HG02759 (cell line): Measurements from ENCODE around the gene GCNT1.
"Not testable (repeated sequence)": the region's sequence is repeated elsewhere in the genome, so short reads cannot be mapped to it uniquely, and the experiment has no call there.

Experiments
- ATAC-seq: cut with Tn5 transposase; IDR thresholded peaks from one replicate; pipeline ENCODE4 v1.9.1; 2021; ENCODE audit warnings: mild to moderate bottlenecking, moderate library complexity; ENCODE audit not compliant: unreplicated experiment

GCNT1 gene

DNA sequence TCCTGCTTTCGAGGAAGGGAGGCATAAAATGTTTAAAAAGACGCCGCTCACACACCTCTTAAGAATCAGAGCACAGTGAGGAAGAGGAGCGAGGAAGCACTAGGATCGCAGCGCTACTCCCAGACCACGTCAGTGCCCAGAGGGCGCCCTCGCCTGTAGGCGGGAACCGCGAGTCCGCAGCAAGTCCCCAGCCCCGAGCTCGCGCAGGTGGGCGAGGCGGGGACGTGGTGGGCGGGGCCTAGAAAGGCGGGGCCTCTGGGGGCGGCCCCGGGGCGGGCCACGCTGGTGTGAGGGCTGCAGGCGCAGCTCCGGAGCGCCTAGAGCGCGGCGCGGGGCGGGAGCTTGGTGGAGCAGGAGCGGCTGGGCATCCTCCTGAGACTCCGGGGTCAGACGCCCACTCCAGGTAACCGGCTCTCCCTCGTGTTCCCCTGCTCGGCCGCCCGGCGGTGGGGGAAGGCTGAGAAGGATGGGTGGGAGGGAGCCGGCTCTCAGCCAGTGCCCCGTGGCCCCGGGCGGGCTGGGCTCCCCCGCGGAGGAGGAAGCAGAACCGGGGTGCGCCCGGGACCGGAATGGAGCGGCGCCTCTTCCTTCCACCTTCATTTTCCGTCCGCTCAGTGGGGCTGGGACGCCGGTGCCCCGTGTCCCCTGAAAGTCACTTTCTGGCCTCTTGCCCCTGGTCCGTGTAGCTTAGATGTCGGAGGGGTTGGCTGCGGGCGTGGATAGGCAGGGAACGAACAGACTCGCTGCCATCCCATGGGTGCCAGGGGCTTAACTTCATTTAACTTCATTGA is at the start of gene GCNT1:
Gene GCNT1, plus strand, starts transcription at position 280 of the 791 bp plus-strand sequence. CDS start 43,200 bp downstream, outside the sequence.
- ATAC-seq, result peak; percentile 91

DNA sequence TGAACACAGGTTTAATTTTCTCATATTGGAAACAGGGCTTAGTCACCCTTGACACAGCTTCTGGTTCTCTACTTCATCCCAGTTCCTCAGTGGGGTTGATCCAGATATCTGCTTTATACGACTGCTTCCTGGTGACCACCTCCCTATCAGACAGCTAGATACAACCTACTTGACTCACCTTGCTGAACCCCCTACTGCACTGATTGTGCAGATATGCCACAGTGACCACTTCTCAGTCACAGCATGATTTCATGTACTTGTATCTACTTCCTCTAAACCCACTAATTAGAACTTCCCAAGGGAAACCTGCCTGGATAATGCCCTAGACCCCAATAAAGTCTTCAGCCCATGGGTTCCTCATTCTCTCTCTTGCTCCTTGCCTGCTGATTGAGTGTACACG is 46.3 kb upstream of the GCNT1 start:
- ATAC-seq, result no peak

DNA sequence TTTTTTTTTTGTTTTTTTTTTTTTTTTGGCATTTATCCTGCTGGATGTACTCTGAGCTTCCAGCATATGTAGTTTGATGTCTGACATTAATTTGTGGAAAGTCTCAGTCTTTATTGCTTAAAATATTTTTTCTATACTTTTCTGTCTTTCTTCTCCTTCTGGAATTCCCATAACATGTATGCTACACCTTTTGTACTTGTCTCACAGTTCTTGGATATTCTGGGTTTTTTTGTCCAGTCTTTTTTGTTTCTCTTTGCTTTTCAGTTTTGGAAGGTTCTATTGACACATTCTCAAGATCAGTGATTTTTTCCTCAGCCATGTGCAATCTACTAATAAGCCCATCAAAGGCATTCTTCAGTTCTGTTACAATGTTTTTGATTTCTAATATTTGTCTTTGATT is 45.3 kb upstream of the GCNT1 start:
- no peak for ATAC-seq

DNA sequence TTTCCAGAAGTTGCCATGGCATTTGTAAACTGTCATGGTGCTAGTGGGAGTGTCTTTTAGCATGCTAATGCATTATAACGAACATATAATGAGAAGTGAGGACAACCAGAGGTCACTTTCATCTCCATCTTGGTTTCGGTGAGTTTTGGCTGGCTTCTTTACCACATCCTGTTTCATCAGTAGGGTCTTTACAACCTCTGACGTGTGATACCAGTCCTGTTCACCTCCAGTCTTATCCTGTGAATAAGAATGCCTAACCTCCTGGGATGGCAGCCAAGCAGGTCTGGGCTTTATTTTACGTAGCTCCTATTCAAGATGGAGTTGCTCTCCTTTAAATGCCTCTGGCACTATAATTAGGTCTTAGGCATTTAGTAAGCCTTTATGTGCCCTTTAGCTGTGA is 44.3 kb upstream of the GCNT1 start:
- peak; percentile 71 for ATAC-seq

- no peak for ATAC-seq
Observed at GRCh38 chr9:76415154-76415553, 43.8 kb upstream of the GCNT1 start.

GRCh38 chr9:76415731-76416130 is 43.3 kb upstream of the GCNT1 start:
- no peak for ATAC-seq

- ATAC-seq, result no peak
Observed at GRCh38 chr9:76417394-76417793, 41.6 kb upstream of the GCNT1 start.

- no peak for ATAC-seq
Observed at GRCh38 chr9:76419782-76420380, 39.1 kb upstream of the GCNT1 start.

DNA sequence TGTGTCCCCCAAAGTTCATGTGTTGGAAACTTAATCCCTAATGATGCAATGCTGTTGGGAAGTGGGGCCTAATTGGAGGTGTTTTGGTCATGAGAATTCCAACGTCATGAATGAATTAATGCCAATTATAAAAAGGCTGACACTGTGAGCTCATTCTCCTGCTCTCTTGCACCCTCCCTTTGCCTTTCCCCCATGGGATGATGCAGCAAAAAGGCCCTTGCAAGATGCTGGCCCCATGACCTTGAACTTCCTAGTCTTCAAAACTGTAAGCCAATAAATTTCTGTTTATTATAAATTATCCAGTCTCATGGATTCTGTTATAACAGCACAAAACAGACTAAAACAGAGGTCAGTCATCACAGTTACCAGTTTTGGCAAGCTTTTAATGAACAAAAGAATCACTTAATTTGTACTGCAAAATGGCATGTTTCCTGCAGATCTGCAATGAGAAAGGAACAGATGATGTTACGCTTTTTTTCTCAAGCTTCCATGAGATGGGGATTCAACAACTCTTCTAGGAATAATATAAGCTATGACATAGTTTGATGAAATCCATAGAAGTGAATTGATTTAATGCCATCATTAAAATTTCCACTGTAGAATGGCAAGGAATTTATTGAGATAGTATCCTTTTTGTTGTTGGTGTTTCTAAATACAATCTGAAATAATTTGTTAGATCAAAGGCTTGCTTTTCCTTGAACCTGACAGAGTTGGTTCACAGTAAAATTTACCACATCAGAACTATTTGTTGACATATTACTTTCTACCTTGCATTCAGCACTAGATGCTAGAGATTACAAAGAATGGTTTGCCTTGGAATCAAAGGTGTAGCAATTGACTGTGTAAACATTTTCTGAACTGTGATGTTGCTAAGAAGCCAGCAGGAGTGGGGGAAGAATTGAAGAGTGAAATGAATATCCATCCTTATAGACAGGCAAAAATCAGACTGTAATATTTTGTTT is 35.5 kb upstream of the GCNT1 start:
- ATAC-seq, result no peak

DNA sequence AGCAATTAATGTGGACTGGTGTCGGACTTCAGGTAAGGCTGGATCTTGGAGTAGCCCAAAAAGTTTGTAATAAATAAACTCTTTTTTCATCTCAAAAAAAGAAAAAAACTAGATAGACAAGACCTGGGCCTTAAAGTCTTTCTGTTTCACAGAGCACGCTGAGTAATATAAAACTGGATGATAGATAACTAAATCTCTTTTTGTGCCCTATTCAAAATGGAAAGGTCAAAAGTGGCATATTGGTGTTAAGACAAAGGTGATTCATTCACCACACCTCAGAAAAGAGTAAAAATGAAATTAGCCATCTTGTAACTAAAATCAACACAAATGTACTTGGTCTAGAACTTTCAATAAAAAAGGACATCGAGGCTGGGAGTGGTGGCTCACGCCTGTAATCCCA is 34.5 kb upstream of the GCNT1 start:
- ATAC-seq, result no peak

GRCh38 chr9:76425677-76426453 is 33.1 kb upstream of the GCNT1 start:
- no peak for ATAC-seq

GRCh38 chr9:76426807-76427419 is 32.1 kb upstream of the GCNT1 start:
- ATAC-seq, result no peak

DNA sequence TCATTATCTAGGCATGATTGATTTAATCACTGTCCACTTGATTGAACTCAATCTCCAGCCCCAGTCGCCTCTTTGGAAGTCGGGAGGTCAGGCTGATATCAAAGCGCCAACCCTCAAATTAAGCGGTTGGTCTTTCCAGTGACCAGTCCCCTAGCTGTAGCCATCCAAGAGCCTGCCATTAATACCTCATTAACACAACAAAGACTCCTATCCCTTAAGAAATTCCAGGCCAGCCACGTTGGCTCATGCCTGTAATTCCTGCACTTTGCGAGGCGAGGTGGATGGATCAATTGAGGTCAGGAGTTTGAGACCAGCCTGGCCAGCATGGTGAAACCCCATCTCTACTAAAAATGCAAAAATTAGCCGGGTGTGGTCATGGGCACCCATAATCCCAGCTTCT is 27.4 kb upstream of the GCNT1 start:
- ATAC-seq, result no peak

DNA sequence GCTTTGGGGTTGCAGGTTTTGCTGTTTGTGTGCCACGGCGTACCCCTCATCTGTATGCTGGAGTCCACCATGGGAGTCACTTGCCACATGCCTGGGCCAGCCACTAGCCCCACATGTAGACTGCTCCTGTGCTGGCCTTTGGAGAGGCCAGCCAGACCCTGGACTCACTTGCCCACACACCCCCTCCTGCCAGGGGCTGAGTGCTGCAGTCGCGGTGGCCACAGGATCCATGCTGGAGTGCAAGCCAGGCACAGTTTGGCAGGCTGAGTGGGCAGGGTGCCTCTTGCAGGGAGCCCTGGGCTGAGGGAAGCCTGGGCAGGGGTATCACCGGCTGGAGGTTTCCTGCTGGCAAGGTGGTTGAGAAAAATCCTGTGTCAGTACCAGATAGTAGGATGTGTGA is 25.6 kb upstream of the GCNT1 start:
- ATAC-seq, result no peak

- no peak for ATAC-seq
Observed at GRCh38 chr9:76433836-76434235, 25.1 kb upstream of the GCNT1 start.

- not testable (repeated sequence) for ATAC-seq
Observed at GRCh38 chr9:76434897-76435296, 24.1 kb upstream of the GCNT1 start.

DNA sequence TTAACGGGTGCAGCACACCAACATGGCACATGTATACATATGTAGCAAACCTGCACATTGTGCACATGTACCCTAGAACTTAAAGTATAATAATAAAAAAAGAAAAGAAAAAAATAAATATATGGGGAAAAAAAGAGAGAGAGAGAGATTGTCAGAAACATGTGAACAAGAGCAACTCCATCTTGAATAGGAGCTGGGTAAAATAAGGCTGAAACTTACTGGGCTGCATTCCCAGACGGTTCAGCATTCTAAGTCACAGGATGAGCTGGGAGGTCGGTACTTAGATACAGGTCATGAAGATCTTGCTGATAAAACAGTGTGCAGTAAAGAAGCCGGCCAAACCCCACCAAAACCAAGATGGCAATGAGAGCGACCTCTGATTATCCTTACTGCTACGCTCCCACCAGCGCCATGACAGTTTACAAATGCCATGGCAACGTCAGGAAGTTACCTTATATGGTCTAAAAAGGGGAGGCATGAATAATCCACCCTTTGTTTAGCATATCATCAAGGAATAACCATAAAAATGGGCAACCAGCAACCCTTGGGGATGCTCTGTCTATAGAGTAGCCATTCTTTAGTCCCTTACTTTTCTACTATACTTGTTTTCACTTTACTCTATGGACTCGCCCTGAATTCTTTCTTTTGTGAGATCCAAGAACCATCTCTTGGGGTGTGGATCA is 21.8 kb upstream of the GCNT1 start:
- not testable (repeated sequence) for ATAC-seq

GRCh38 chr9:76438841-76439588 is 20.0 kb upstream of the GCNT1 start:
- peak; percentile 71 for ATAC-seq
